Motor neuron (in vitro differentiated cells): ENCODE data around the gene DGKD. TPM values are rescaled to one million over a fixed set of nuclear protein-coding genes. Genes with fewer than 3 reads are reported as not detected.
A peak's percentile ranks its signal among the peaks of the same experiment; 100 is the strongest.

Source experiments
- ATAC-seq, 8 experiments: fragments of 200-7000 bp; cut with Tn5 transposase; replicated peaks in 6 of 8; 2 replicates each; pipeline ENCODE4 v1.8.0; 2021; ENCODE audit warnings: mild to moderate bottlenecking in 8 of 8, moderate library complexity in 8 of 8
- H3K27ac ChIP-seq, 2 donors: fragments of 250-450 bp; sonication (Bioruptor Pico); 2 replicates each; pipeline ENCODE4 v1.9.0; 2021; ENCODE audit warnings: antibody characterized with exemption in 2 of 2, mild to moderate bottlenecking in 2 of 2, moderate library complexity in 1 of 2
- H3K4me1 ChIP-seq, 2 donors: fragments of 250-450 bp; sonication (Bioruptor Pico); replicated peaks in 1 of 2; 2 replicates each; pipeline ENCODE4 v1.6.1; 2021; ENCODE audit warnings: antibody characterized with exemption in 2 of 2, mild to moderate bottlenecking in 2 of 2, moderate library complexity in 1 of 2
- H3K4me3 ChIP-seq, 5 donors: fragments of 250-450 bp; sonication (Bioruptor Pico); 2 replicates each; pipeline ENCODE4 v1.9.0; 2021; ENCODE audit warnings: antibody characterized with exemption in 5 of 5, mild to moderate bottlenecking in 5 of 5, moderate library complexity in 4 of 5
- whole genome bisulfite sequencing, 10 experiments: fragments of 450-650 bp; shearing (Covaris generic); methylation state at CpG; one replicate each; pipeline ENCODE4 v1.0.0; 2022; 5-methylcytosine and 5-hydroxymethylcytosine counted together
- in situ Hi-C, 9 experiments: fragments of 400-800 bp; cut with MboI; loops; one replicate each; pipeline ENCODE4 v1.15.0; 2021; ENCODE audit warnings: low sequenced_read_pairs in 9 of 9, low pct_unique_long_range_greater_than_20kb in 2 of 9; ENCODE audit not compliant: unreplicated experiment in 9 of 9
- total RNA-seq, 8 experiments: library from RNA; unstranded; fragments of 300-600 nt; gene quantifications; 2 replicates each; pipeline versions ENCODE4 v1.2.3 to v1.2.4, GENCODE V29; 2022

DGKD gene
- total RNA-seq, result 10 to 100 TPM; 11.0 to 40.8 (median 22.3) TPM

- H3K27ac ChIP-seq, result peak within 1 kb of the TSS in 1 of 2 donors; percentile 10
- in situ Hi-C loops, result no loop called here
- WGBS, 10 experiments, result 0 to 56% (median 5%) methylated on average over 1 to 18 of the region's 56 CpGs; no CpG with 5 or more reads in 3 of the 10 experiments
- ATAC-seq, result peak; percentile 46 to 79 (median 68)
- H3K4me1 ChIP-seq, result peaks cover 24 to 27% of the 10 kb centered on the region in 2 donors
- peak within 1 kb of the TSS; percentile 66 to 100 (median 90) for H3K4me3 ChIP-seq
Measured at GRCh38 chr2:233353769-233354499, at the start of gene DGKD. Gene DGKD (plus strand): TSS chr2:233354494. CDS start chr2:233354519, 25 bp downstream.

- 57 to 100% (median 76%) methylated on average over 1 to 5 of the region's 7 CpGs; no CpG with 5 or more reads in 4 of the 10 experiments for WGBS, 10 experiments
- in situ Hi-C loops, result no loop called here
Measured at GRCh38 chr2:233307565-233307964, 46.7 kb upstream of the DGKD start, which contains the start of gene SAG. Gene SAG (plus strand): TSS chr2:233307816. CDS start chr2:233309190, 1,374 bp downstream.

GRCh38 chr2:233311241-233311926, 42.9 kb upstream of the DGKD start:
- no peak for ATAC-seq
- Histone ChIP-seq H3K4me3 (no peak overlapping the region), H3K4me1 (no peaks in the 10 kb centered on the region), H3K27ac (no peak overlapping the region)
- in situ Hi-C loops, result no loop called here
- WGBS, 10 experiments, result 50 to 100% (median 85%) methylated on average over 1 to 7 of the region's 11 CpGs; no CpG with 5 or more reads in 2 of the 10 experiments

More at GRCh38 chr2:233307565-233307964, 46.7 kb upstream of the DGKD start, which contains the start of gene SAG:
- H3K27ac ChIP-seq, result no peak within 1 kb of the TSS
- H3K4me1 ChIP-seq, result no peaks in the 10 kb centered on the region
- H3K4me3 ChIP-seq, result no peak within 1 kb of the TSS
- no peak for ATAC-seq

GRCh38 chr2:233312874-233313273, 41.4 kb upstream of the DGKD start:
- Histone ChIP-seq H3K4me3 (no peak overlapping the region), H3K4me1 (no peaks in the 10 kb centered on the region), H3K27ac (no peak overlapping the region)
- ATAC-seq, result no peak
- WGBS, 10 experiments, result 0 to 75% (median 38%) methylated on average over 1 to 5 of the region's 8 CpGs; no CpG with 5 or more reads in 5 of the 10 experiments
- in situ Hi-C loops, result no loop called here

GRCh38 chr2:233314180-233314925, 39.9 kb upstream of the DGKD start:
- H3K4me3 ChIP-seq, result no peak overlapping the region
- in situ Hi-C loops, result no loop called here
- no peak overlapping the region for H3K27ac ChIP-seq
- no peaks in the 10 kb centered on the region for H3K4me1 ChIP-seq
- no peak for ATAC-seq
- 67 to 96% (median 87%) methylated on average over 3 to 7 of the region's 20 CpGs; no CpG with 5 or more reads in 1 of the 10 experiments for WGBS, 10 experiments

GRCh38 chr2:233317196-233317943, 36.9 kb upstream of the DGKD start:
- 44 to 91% (median 76%) methylated on average over 2 to 7 of the region's 7 CpGs; no CpG with 5 or more reads in 1 of the 10 experiments for WGBS, 10 experiments
- Histone ChIP-seq H3K27ac (no peak overlapping the region), H3K4me1 (no peaks in the 10 kb centered on the region), H3K4me3 (no peak overlapping the region)
- no peak for ATAC-seq
- in situ Hi-C loops, result no loop called here

GRCh38 chr2:233319256-233319655, 35.0 kb upstream of the DGKD start:
- in situ Hi-C loops, result no loop called here
- 18 to 80% (median 65%) methylated on average over 1 to 4 of the region's 5 CpGs; no CpG with 5 or more reads in 5 of the 10 experiments for WGBS, 10 experiments
- peak in 1 of 8 experiments; percentile 19 for ATAC-seq
- H3K4me1 ChIP-seq, result no peaks in the 10 kb centered on the region
- H3K27ac ChIP-seq, result no peak overlapping the region
- H3K4me3 ChIP-seq, result no peak overlapping the region

GRCh38 chr2:233320470-233320869, 33.8 kb upstream of the DGKD start:
- WGBS, 10 experiments, result 88 to 100% (median 90%) methylated on average over 1 to 15 of the region's 17 CpGs; no CpG with 5 or more reads in 3 of the 10 experiments

GRCh38 chr2:233321166-233321565, 33.1 kb upstream of the DGKD start:
- Histone ChIP-seq H3K4me1 (no peaks in the 10 kb centered on the region), H3K4me3 (no peak overlapping the region), H3K27ac (no peak overlapping the region)
- in situ Hi-C loops, result no loop called here
- 20 to 100% (median 60%) methylated on average over 1 to 4 of the region's 6 CpGs; no CpG with 5 or more reads in 3 of the 10 experiments for WGBS, 10 experiments
- no peak for ATAC-seq

More at GRCh38 chr2:233320470-233320869, 33.8 kb upstream of the DGKD start:
- in situ Hi-C loops, result no loop called here
- ATAC-seq, result no peak
- H3K4me1 ChIP-seq, result no peaks in the 10 kb centered on the region
- H3K27ac ChIP-seq, result no peak overlapping the region
- H3K4me3 ChIP-seq, result no peak overlapping the region

GRCh38 chr2:233323851-233324250, 30.4 kb upstream of the DGKD start:
- H3K4me1 ChIP-seq, result no peaks in the 10 kb centered on the region
- no peak for ATAC-seq
- in situ Hi-C loops, result no loop called here
- H3K27ac ChIP-seq, result no peak overlapping the region
- WGBS, 10 experiments, result 58 to 96% (median 92%) methylated on average over 2 to 6 of the region's 8 CpGs; no CpG with 5 or more reads in 5 of the 10 experiments
- H3K4me3 ChIP-seq, result no peak overlapping the region

- Histone ChIP-seq H3K4me3 (no peak overlapping the region), H3K27ac (no peak overlapping the region), H3K4me1 (peaks cover 8 to 9% of the 10 kb centered on the region in 2 donors)
- 17 to 100% (median 58%) methylated on average over 1 to 4 of the region's 4 CpGs; no CpG with 5 or more reads in 2 of the 10 experiments for WGBS, 10 experiments
- in situ Hi-C loops, result no loop called here
- no peak for ATAC-seq
Measured at GRCh38 chr2:233325256-233325655, 29.0 kb upstream of the DGKD start.

GRCh38 chr2:233325814-233326213, 28.5 kb upstream of the DGKD start:
- in situ Hi-C loops, result no loop called here
- H3K4me1 ChIP-seq, result peaks cover 8 to 9% of the 10 kb centered on the region in 2 donors
- H3K27ac ChIP-seq, result no peak overlapping the region
- no peak overlapping the region for H3K4me3 ChIP-seq
- 26 to 100% (median 73%) methylated on average over 1 to 7 of the region's 10 CpGs; no CpG with 5 or more reads in 1 of the 10 experiments for whole genome bisulfite sequencing, 10 experiments
- peak in 1 of 8 experiments; percentile 37 for ATAC-seq
